Kidney (tissue), 14 donors: ENCODE data around the gene TECTA. TPM values are rescaled to one million over a fixed set of nuclear protein-coding genes. Genes with fewer than 3 reads are reported as not detected.
"Not testable (repeated sequence)": the region's sequence is repeated elsewhere in the genome, so short reads cannot be mapped to it uniquely, and the experiment has no call there.

ENCODE experiments used
- DNase-seq, 5 donors: peaks; one replicate each; pipeline ENCODE4 v3.0.0-alpha.2; 2013 to 2020
- FAIRE-seq: peaks from 2 replicates; lab custom pipeline; 2012; peaks lifted over from hg19 to GRCh38; lab: Jason Lieb, UNC
- H3K27ac ChIP-seq, 2 donors: one replicate each; pipeline ENCODE4 v1.7.0; 2013; ENCODE audit warnings: low read depth in 2 of 2, low read length in 2 of 2, inconsistent platforms in 1 of 2
- H3K27me3 ChIP-seq: one replicate; pipeline ENCODE4 v1.7.1; 2013; ENCODE audit warnings: low read length, inconsistent platforms; ENCODE audit not compliant: control insufficient read depth, insufficient read depth
- H3K36me3 ChIP-seq, 3 donors: one replicate each; pipeline versions ENCODE4 v1.7.0 to v1.7.1; 2013; ENCODE audit warnings: low read length in 3 of 3, control low read depth in 1 of 3, inconsistent platforms in 1 of 3; ENCODE audit not compliant: insufficient read depth in 3 of 3, control insufficient read depth in 2 of 3
- H3K4me1 ChIP-seq, 3 donors: one replicate each; pipeline versions ENCODE4 v1.7.0 to v1.7.1; 2013; ENCODE audit warnings: low read length in 3 of 3, inconsistent platforms in 1 of 3, low read depth in 1 of 3; ENCODE audit not compliant: control insufficient read depth in 2 of 3, insufficient read depth in 2 of 3
- H3K4me3 ChIP-seq, 3 donors: one replicate each; pipeline versions ENCODE4 v1.7.0 to v1.8.1; 2013; ENCODE audit warnings: low read length in 3 of 3, control low read depth in 1 of 3, inconsistent platforms in 1 of 3
- H3K9ac ChIP-seq, 3 donors: one replicate each; pipeline versions ENCODE4 v1.7.0 to v1.7.1; 2013; ENCODE audit warnings: low read length in 3 of 3, control low read depth in 1 of 3, inconsistent platforms in 1 of 3
- H3K9me3 ChIP-seq, 3 donors: one replicate each; pipeline versions ENCODE4 v1.7.0 to v1.7.1; 2013; ENCODE audit warnings: low read length in 3 of 3, control low read depth in 1 of 3, inconsistent platforms in 1 of 3; ENCODE audit not compliant: control insufficient read depth in 2 of 3, insufficient read depth in 1 of 3
- CTCF ChIP-seq: IDR thresholded peaks from 3 replicates; pipeline ENCODE4 v1.5.1; 2012; ENCODE audit warnings: mild to moderate bottlenecking, moderate library complexity, borderline replicate concordance; ENCODE audit not compliant: insufficient read depth; ENCODE audit errors: extremely low read depth
- intact Hi-C: fragments of 100-400 bp; cut with DNase I; formaldehyde crosslinking; loops from one replicate; pipeline ENCODE4 v1.11.1; 2022
- polyA plus RNA-seq: library from polyadenylated mRNA; stranded (reverse); fragments of 350-450 nt; fragmentation: Illumina TruSeq; extraction: RNeasy Lipid Tissue Mini Kit (QIAGEN cat#74804); gene quantifications from one replicate; pipeline ENCODE4 v1.2.3, GENCODE V29; 2014; ENCODE audit warnings: low read depth, low replicate concordance; ENCODE audit not compliant: insufficient read depth
- total RNA-seq: library from RNA; stranded (reverse); fragmentation: NEBNext Ultra II Directional; extraction: Animal tissue kit (Norgen Biotek cat#: 25700); gene quantifications from one replicate; pipeline ENCODE4 v1.2.1, GENCODE V29; 2021
- donor health status: control.
- donor health status: control.
- donor health status: control.
- donor health status: control.
- donor health status: control.
- donor health status: DM: yes; HTN: yes; CAD: no.
- donor health status: Normal renal cell carcinoma (clear cell type).

TECTA gene
- total and polyA plus RNA-seq, 2 donors from 2014 or later: 0.54 to 1.2 TPM

GRCh38 chr11:121236115-121237001, 135.3 kb downstream of the TECTA start:
- no peak for FAIRE-seq
- peaks cover 0 to 2% (median 0%) of the 10 kb centered on the region in 3 donors for H3K4me1 ChIP-seq
- H3K36me3 ChIP-seq: no peaks in the 10 kb centered on the region
- no peaks in the 10 kb centered on the region for H3K27me3 ChIP-seq
- no peak overlapping the region for H3K27ac ChIP-seq
- no peaks in the 10 kb centered on the region for H3K9me3 ChIP-seq
- no peak overlapping the region for H3K9ac ChIP-seq
- intact Hi-C loops: no loop called here
- H3K4me3 ChIP-seq: no peak overlapping the region
- TF ChIP-seq CTCF: no peak
- DNase-seq: no peak

- H3K4me1 ChIP-seq, H3K27ac ChIP-seq, H3K9me3 ChIP-seq, H3K4me3 ChIP-seq, intact Hi-C loops, H3K36me3 ChIP-seq, H3K9ac ChIP-seq, H3K27me3 ChIP-seq, DNase-seq, FAIRE-seq: not testable (repeated sequence)
Observed at GRCh38 chr11:121237247-121237646, 136.2 kb downstream of the TECTA start.

DNA sequence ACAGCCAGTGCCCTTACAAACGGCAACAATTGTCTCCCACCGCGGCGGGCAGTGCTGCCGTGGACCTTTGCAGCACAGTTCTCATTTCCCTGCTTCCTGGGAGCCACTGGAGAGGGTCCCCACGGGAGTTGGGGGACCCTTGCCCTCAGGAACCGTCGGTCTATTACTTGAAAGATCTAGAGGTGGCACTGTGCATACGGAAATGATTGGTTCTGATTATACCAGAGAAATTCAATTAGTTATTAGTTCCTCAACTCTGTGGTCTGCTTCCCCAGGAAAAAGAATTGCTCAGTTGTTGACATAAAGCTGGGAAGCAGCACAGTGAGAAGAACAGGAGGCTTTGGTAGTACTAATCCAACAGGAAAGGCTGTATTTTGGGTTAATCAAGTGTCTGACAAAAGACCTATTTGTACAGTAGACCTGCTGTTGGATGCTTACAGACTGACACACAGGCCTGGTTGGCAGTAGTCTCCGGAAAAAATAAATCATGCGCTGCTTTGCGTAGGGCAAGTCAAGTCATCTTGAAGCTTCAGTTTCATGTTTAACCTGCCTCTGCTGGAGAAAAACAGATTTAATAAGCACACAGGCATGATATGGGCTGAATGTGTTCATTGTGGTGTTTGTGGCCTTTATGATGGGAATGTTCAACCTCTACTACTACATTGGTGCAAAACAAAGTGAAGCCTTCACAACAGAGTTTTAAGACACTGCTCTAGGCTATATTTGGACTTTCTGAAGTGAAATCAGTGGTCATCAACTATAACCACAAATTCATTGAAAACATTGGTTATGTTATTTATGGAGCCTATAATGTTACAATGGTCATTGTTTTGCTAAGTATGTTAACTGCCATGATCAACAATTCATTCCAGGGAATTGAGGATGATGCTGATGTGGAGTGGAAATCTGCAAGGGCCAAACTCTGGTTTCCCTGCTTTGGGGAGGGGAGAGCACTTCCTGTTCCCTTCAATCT, 136.9 kb downstream of the TECTA start:
- H3K36me3 ChIP-seq: no peaks in the 10 kb centered on the region
- no peaks in the 10 kb centered on the region for H3K9me3 ChIP-seq
- H3K4me1 ChIP-seq: no peaks in the 10 kb centered on the region
- FAIRE-seq: no peak
- DNase-seq: no peak
- TF ChIP-seq CTCF: no peak
- no peak overlapping the region for H3K27ac ChIP-seq
- intact Hi-C loops: no loop called here
- no peak overlapping the region for H3K4me3 ChIP-seq
- no peaks in the 10 kb centered on the region for H3K27me3 ChIP-seq
- H3K9ac ChIP-seq: no peak overlapping the region

GRCh38 chr11:121238956-121239355, 137.9 kb downstream of the TECTA start:
- Histone ChIP-seq H3K9me3 (no peaks in the 10 kb centered on the region), H3K36me3 (no peaks in the 10 kb centered on the region), H3K4me3 (no peak overlapping the region), H3K27me3 (no peaks in the 10 kb centered on the region), H3K27ac (no peak overlapping the region), H3K4me1 (no peaks in the 10 kb centered on the region), H3K9ac (no peak overlapping the region)
- DNase-seq: no peak
- no peak for FAIRE-seq
- TF ChIP-seq CTCF: no peak
- intact Hi-C loops: no loop called here

DNA sequence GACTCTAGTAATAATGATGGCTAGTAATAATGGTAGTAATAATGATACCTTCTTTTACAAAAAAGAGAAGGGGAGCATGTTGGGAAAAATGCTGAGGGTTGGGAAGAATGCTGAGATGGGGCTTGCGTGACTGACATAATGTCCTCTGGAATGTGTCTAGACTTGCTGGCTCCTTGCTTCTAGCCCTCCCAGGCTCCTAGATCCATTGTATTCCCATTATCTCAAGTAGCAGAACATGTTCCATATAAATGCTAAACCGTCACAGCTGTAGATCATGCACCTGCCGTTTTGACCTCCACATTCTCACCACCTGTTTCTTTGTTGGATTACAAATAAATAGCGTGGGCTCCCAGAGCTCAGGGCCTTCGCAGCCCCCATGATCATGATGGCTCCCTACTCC, 139.0 kb downstream of the TECTA start:
- DNase-seq, H3K4me3 ChIP-seq, H3K27me3 ChIP-seq, H3K9ac ChIP-seq, H3K27ac ChIP-seq, H3K9me3 ChIP-seq, H3K36me3 ChIP-seq, FAIRE-seq, H3K4me1 ChIP-seq, intact Hi-C loops: not testable (repeated sequence)
